HG03460 (cell line): ENCODE data around the gene MACO1.
A peak's percentile ranks its signal among the peaks of the same experiment; 100 is the strongest.
"Not testable (repeated sequence)": the region's sequence is repeated elsewhere in the genome, so short reads cannot be mapped to it uniquely, and the experiment has no call there.

Source experiments
- ATAC-seq: cut with Tn5 transposase; IDR thresholded peaks from one replicate; pipeline ENCODE4 v1.9.1; 2021; ENCODE audit not compliant: unreplicated experiment

The MACO1 gene, protein sequence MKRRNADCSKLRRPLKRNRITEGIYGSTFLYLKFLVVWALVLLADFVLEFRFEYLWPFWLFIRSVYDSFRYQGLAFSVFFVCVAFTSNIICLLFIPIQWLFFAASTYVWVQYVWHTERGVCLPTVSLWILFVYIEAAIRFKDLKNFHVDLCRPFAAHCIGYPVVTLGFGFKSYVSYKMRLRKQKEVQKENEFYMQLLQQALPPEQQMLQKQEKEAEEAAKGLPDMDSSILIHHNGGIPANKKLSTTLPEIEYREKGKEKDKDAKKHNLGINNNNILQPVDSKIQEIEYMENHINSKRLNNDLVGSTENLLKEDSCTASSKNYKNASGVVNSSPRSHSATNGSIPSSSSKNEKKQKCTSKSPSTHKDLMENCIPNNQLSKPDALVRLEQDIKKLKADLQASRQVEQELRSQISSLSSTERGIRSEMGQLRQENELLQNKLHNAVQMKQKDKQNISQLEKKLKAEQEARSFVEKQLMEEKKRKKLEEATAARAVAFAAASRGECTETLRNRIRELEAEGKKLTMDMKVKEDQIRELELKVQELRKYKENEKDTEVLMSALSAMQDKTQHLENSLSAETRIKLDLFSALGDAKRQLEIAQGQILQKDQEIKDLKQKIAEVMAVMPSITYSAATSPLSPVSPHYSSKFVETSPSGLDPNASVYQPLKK

DNA sequence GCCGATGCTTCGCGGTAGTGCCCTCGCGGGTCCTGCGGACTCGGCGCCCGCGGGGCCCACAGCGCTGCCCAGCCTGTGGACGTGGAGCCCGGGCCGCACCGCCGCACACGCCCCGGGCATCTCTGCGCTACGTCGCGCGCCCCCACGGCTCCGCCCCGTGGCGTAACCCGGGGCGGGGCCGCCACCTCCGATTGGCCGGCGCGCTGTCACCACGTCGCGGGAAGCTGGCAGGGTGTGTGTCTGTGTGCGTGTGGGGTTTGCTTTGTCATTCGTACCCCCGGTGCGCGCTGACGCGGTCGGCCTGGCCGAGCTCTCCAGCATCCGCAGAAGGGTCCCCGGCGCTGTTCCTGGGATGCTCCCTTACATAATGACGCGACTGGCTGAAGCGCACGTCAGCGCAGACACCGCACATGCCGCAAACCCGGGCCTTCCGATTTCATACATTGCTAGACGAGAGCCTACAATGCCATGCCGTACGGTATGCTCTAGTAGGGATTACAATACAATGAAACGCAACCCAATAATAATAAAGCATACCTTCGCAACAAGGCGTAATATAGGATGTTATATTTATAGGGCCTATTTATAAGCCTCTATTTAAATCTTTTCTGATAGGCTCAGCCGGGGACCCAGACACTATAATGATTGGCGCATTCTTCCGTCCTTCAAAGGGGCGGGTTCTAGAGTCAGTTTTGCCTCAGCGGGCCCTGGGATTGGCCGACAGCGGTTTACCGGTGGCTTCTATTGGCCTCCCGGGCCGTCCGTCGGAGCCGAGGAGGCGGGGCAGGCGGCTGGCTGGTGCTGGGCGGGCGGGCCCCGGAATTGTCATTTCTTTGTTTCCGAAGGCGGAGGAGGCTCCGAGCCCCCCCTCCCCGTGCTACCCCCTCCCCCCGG, at the start of gene MACO1:
Gene MACO1 (plus strand): TSS at position 825 of the 894 bp plus-strand sequence. CDS start 202 bp downstream, outside the sequence.
- peak; percentile 91 for ATAC-seq

DNA sequence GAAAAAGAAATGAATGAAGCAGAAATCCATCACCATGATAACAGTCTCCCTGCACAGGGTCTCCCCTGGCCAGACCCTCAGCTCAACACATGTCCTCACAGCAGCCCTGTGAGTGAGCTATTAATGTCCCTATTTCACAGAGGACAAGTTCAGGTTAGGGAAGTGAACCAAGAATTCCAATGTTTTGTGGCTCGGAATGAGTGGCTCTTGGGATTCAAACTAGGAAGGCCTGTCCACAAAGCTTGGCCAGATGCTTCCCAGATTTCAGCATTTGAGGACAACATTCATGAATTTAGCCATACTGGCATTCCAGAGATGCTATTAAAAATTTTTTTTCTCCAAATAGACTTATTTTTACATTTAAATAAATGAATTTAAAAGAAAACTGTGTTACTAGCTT, 48.2 kb upstream of the MACO1 start:
- not testable (repeated sequence) for ATAC-seq

DNA sequence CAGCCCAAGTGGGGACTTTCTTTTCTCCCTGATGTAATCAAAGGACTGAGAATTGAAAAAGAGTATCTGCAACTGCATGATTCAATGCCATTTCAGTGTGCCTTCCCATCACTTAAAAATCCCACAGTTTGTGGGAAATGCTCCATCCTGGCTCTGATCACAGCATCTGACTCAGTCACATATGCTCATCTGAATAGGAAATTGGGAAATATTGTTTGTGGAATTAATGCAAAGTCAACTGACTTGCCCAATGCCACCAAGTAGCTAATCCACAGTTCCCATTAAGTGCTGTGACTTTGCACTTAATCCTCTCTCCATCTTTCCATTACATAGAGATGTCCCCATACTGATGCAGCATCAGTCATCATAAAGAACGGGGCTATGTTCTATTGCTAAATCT, 47.6 kb upstream of the MACO1 start:
- ATAC-seq = not testable (repeated sequence)

DNA sequence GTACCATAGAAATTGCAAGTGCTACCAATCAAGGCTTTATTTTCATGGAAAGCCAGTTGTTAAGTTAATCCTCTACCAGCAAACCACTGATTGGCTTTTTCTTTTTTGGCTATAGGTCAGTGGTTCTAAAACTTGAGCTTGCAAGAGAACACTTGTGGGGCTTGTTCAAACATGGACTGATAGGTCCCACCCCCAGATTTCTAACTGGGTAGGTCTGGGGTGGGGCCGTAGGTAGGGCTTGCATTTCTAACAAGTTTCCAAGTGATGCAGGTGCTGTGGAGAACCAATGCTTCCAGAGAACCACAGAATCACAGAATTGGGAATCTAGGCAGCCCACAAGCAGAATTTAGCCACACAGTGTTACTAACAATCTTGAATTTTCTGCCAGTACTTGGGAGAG, 46.8 kb upstream of the MACO1 start:
- ATAC-seq = not testable (repeated sequence)

DNA sequence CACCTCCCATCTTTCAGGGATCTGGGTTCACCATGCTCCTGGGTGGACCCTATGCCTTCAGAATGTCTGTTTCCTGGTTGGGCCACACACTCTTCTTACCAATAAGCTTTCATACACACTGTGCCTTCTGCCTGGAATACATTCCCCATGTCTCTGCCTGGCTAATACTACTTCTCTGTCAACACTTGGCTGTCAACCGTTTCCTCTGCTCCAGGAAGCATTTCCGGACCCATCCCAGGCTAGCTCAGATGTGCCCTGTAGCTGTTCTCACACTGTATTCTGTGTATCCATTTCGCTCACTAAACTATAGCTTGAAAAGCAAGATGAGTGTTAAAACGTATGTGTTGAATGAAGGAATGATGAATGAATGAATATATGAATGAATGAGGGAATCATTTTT, 43.6 kb upstream of the MACO1 start:
- not testable (repeated sequence) for ATAC-seq

DNA sequence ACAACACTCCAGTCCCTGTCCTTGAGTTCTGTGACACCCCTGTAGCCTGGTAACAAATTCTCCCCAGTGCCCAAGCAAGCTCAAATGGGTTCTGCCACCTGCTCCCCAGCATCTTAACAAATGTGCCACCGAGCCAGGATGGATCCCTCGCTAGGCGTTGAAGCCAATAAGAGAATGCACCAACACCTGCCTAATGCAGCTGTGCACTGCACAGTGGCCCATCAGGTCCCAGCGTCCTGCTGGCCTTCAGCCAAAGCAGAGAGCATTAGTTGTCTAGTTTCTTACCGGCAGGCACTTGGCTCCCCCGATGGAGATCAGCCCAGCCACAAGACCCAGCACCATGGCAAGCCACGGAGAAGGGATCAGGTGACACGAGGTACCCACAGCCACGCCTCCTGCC, 42.0 kb upstream of the MACO1 start:
- ATAC-seq = not testable (repeated sequence)

DNA sequence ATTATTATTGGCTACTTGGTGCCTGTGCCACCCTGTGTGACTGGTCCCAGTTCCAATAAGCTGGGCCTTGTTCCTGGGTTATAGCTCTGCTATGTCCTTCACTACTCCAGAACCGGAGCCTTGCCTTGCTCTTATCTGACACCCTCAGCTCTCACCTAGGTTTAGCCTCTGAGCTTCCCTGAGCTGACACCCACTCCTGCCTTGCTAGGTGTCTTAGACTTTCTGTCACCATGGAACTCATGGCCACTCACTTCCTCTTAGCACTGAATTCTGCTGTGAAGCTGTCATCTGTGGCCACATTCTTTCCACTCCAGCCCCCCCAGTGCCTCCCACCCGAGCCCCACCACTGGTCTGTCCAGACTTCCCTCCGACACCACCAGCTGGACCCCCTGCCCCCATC, 41.0 kb upstream of the MACO1 start:
- not testable (repeated sequence) for ATAC-seq

DNA sequence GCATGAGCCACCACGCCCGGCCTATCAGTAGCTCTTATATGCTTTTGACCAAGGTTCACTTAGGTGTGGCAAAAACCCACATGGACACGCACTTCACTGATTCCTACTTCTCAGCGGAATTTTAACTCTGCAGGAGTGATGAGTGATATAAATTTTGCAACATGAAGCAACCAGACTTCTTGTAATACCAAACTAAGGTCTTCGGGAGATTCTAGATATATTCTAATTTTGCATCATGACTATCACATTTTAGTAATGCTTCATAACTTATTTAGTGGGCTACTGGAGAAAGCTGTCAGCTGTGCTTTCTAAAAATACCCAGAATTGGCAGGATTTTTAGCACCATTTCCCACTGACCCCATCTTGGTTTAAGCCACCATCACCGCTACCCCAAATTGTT, 37.9 kb upstream of the MACO1 start:
- ATAC-seq = no peak

DNA sequence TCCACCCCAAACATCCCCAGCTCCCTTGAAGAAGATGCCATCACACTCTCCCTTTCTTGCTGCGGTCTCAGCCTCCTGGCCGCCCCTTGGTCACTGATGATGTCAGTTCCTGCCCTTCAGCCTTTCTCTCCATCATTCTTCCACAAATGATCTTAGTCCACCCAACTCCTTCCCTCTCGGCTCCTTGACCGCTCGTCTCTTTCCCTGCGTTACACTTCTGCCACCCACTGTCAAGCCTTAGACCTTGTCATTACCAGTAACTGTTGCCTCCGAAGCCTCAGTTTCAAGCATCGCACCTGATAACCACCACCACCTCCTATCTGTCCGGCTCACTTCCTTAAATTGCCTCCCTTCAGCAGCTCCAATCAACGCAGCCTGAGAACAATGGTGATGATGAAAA, 33.1 kb upstream of the MACO1 start:
- not testable (repeated sequence) for ATAC-seq

DNA sequence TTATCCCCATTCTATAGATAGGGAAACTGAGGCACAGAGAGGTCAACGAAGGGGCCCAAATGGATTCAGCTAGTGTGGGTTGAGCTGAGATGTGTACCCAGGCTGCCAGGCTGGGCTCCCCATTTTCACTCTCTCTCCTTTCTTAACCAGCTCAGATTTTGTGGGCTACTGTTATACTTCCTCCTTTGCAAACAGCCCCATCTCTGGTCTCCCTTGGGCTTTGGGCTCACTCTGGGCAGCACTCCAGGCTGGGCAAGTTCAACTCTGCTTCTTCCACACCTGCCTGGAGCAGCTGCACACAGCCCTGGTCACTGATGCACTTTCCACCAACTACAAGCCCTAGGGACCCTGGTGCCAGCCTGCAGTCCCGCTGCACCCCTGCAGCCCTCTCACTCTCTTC, 32.6 kb upstream of the MACO1 start:
- not testable (repeated sequence) for ATAC-seq

DNA sequence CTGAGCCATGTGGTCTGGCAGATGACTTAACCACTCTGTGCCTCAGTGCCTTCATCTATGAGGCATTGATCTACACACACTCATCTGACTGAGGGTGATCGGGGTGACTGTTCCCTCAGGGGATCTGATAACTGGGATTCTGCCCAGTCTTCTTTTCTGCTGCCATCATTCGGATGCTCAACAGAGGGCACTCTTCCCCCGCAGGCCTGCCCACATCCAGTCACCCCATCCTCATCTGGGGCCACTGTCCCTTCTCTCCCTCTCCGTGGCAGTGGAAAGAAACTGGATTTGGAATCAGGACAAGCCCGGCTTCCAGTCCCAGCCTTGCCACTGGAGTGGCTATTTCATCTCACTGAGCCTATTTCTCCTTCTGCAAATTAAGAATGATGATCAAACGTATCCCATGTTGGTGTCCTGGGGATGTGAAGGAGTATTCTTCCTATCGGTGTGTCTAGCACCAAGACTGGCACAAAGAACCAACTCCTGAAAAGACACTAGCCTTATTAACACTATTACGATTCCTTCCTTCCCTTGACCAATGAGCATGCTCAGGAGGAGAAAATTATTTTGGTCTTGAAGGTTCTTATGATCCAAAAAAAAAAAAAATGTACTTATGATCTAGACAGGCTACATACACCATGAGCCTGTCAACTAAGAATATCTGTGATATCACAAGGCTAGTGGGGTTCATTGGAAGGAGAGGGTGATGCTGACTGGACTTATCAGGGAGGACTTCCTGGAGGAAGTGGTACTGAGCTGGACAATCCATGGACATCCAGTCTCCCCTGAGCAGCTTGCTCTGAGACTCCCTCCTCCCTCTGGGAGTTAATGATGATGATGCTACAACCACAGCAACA, 27.5 kb upstream of the MACO1 start:
- not testable (repeated sequence) for ATAC-seq

DNA sequence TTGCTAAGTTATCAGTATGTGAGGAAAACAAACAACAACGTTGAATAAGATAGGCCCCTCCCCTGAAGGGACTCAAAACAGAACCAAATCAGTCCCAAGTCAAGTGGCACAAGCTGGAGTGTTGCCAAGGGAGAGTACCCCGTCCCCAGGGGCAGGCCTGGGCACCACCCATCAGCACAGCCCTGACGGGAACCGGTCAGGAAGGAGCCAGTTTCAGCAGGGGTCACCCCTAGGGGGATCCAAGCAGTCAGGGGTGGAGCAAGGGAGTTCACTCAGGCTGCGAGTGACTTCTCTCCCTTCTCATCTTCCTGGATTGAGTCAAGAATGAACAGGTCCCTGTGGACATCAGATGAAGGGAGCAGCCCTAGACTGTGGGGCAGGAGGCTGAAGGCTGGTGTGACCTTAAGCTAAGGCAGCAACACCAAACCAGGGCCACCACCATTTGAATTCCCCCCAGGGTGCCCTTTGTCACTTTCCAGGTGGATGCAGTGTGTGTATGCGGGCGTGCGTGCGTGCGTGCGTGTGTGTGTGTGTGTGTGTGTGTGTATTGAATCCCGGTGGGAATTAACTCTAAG, 24.9 kb upstream of the MACO1 start:
- not testable (repeated sequence) for ATAC-seq

DNA sequence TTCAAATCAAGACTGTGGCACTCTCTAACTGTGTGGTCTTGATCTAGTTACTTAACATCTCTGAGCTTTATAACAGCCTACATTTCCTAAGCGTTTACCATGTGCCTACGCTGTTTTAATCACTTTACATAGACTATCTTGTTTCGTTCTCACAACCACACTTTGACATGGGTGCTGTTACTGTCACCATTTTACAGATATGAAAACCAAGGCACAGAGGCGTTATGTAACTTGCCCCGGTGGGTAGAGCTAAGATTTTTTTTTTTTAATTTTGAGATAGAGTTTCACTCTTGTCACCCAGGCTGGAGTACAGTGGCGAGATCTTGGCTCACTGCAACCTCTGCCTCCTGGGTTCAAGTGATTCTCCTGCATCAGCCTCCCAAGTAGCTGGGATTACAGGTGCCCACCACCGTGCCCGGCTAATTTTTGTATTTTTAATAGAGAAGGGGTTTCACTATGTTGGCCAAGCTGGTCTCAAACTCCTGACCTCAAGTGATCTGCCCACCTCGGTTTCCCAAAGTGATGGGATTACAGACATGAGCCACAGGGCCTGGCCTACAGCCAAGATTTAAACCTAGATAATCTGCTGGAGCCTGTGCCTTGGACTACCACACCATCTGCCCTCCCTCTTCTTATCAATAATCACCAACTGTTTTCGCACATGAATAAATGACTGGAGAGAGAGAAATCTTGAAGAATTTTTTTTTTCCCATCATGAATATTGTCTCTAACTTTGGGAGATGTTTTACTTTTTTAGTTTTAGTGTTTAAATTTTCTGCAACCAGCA, 20.9 kb upstream of the MACO1 start:
- ATAC-seq = not testable (repeated sequence)

DNA sequence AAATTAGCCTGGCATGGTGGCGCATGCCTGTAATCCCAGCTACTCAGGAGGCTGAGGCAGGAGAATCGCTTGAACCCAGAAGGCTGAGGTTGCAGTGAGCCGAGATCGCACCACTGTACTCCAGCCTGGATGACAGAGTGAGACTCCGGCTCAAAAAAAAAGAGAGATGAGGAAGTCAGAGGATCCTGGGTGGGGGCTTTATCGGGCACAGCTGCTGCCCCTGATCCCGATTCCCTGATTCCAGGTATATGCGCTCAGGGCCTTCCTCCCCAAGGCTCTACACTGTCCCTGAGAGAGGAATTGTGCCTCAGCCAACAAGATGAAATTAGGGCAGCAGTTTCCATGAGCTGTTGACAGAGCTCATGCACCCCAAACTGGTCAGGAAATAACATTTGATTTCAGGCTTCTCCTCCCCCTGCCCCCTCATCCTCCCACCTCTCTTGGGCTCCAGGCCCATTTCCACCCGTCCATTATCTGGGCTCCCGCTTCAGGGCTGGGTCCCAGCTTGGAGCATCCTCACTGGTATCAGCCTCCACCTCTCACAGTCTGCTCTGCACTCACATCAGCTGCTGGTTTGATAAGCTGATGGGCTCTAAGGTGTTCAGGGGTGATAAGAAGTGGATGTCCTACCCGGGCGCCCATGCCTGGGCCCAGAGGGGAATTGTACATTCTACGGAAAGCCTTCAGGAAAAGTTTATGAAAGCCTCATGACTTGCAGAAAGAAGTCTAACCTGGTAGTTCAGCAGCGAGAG, 17.6 kb upstream of the MACO1 start:
- ATAC-seq = not testable (repeated sequence)

DNA sequence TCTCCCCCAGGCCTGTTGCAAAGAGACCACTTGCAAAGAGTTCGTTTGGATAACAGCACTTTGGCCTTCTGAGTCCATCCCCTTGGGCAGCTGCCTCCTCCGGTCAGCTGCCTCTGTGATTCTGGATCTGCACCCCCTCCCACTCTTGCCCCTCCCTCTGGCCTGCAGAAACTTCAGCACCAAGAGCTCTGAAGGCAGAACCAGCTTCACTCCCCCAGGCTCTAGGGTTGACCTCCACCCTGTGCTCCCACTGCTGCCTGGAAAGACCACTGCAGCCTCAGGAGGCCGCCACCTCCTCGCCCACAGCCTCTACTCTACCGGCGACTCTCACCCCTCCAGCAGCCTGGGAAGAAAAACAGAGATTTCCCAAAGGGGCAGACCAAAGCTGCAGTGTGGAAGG, 16.5 kb upstream of the MACO1 start:
- ATAC-seq = not testable (repeated sequence)

DNA sequence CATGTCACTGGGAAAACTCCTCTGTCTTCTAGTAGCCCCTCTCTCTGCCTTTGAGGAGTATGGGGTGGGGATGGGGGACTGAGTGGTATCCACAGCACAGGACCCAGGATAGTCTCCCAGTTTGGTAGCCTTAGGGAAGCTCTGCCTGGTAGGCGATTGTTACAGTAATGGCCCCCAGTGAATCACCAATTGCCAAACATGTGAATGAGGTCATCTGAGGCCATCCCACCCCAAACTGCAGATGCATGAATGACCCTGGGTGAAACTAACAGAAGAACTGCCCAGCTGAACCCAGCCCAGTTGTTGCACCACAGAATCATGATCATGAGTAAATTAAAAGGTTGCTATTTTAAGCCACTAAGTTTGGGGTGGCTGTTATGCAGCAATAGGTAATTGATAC, 16.1 kb upstream of the MACO1 start:
- not testable (repeated sequence) for ATAC-seq

DNA sequence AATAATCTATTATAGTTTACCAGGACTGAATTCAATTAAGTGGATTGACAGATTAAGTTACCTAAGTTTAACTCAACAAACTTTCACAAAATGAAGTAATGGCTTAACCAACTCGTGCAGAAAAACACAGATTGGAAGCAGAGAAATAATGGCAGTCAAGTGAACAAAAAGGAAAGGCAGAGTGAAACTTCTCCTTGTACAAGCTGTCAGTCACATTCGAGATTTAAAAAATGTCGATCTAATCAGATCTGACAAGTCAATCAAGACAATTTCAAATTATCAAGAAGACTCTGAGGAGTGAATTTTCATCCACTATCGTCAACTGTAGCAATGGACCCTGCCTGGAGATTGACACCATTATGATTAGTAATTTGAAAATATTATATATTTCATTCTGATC, 13.4 kb upstream of the MACO1 start:
- not testable (repeated sequence) for ATAC-seq

DNA sequence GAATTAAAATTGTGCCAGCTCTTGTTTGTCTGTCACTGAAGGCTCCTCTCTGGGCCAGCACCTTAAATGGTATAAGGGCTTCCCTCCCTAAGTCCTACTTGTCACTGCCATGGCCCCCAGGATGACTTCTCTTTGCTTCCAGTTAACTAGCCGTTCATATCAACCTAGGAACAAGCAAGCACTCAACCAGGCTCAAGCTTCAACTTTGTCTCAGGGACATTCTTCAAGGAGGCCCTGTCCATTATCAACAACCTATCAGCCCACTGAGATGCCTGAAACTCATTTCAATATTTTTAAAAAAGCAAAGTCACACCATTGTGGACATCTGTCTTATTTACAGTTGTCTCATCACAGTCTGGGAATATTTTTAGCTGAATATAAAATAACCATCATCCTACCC, 11.4 kb upstream of the MACO1 start:
- not testable (repeated sequence) for ATAC-seq
